ENCODE measurements around the gene METTL2A. TPM values are rescaled to one million over a fixed set of nuclear protein-coding genes. Genes with fewer than 3 reads are reported as not detected.
"Not testable (repeated sequence)": the region's sequence is repeated elsewhere in the genome, so short reads cannot be mapped to it uniquely, and the experiment has no call there.

The METTL2A gene
- total RNA-seq (2014; rRNA removed; shearing (Covaris generic)): 42.3 and 44.3 TPM in 2 replicates
- 22.9 and 23.9 TPM in 2 replicates for polyA plus RNA-seq (2016; fragmentation: Nextera tagmentation; extraction: Ambion mirVana)
- long read RNA-seq, transcript METTL2A-201 (9 exons, 2,537 nt): major isoform, 40 of 60 reads
- long read RNA-seq, transcript METTL2A-202 (8 exons, 1,556 nt): minor isoform, 13 of 60 reads
- long read RNA-seq, partial matches to known transcripts: 2 of 60 reads
- long read RNA-seq, other reads (novel, unspliced or antisense): 5 of 60 reads

- Mint-ChIP-seq H3K27ac (peak within 1 kb of the TSS; percentile 96), H3K4me1 (peaks cover 12% of the 10 kb centered on the region), H3K36me3 (ENCODE audit: low read depth) (peaks cover 31% of the 10 kb centered on the region; the same call in 2 of the 3 replicates), H3K4me3 (peak within 1 kb of the TSS; percentile 98)
- not testable (repeated sequence) for H3K4me1 ChIP-seq (ENCODE audit: insufficient read depth); H3K27me3 Mint-ChIP-seq (ENCODE audit: insufficient read depth, low read depth, poor library complexity); H3F3A ChIP-seq (replicated peaks; ENCODE audit: low read depth); H3K27me3 ChIP-seq (ENCODE audit: insufficient read depth); H3K9me3 Mint-ChIP-seq; H3K9me2 ChIP-seq (ENCODE audit: insufficient read depth); H3K36me3 ChIP-seq (ENCODE audit: insufficient read depth); H4K20me1 ChIP-seq (replicated peaks; ENCODE audit: insufficient read depth)
- peak within 1 kb of the TSS; percentile 94 for H3K27ac ChIP-seq (ENCODE audit: low read depth)
- peak within 1 kb of the TSS; percentile 95 for H2AFZ ChIP-seq
- H3K79me2 ChIP-seq (replicated peaks; ENCODE audit: insufficient read depth): peaks cover 27% of the 10 kb centered on the region
- ATAC-seq: peak; percentile 93
- H3K4me2 ChIP-seq: peak within 1 kb of the TSS; percentile 96
- peak; percentile 97 for DNase-seq (ENCODE audit: low spot score)
- H3K4me3 ChIP-seq: peak within 1 kb of the TSS; percentile 88
- peak; percentile 78 for TF ChIP-seq ETS1 (IDR thresholded peaks at IDR 0.05)
- peak; percentile 83 for TF ChIP-seq POLR2AphosphoS5 (IDR thresholded peaks at IDR 0.05; ENCODE audit: low read depth)
- peak; percentile 12 to 36; a peak in 3 of 4 replicates for TF ChIP-seq CTCF (conservative IDR thresholded peaks at IDR 0.05; ENCODE audit: low read depth in 2 of 2)
- peak; percentile 48 for TF ChIP-seq CREB1 (CRISPR knock-in tag; IDR thresholded peaks at IDR 0.05; ENCODE audit: low read depth)
These were observed at the start of gene METTL2A for GRCh38 chr17:62423647-62424461. Gene METTL2A, plus strand, starts transcription at chr17:62423897. Its CDS starts 6 bp downstream, at chr17:62423903.

- ATAC-seq (no peak), DNase-seq (ENCODE audit: low spot score) (no peak)
- Mint-ChIP-seq H3K27ac (no peak within 1 kb of the TSS), H3K36me3 (ENCODE audit: low read depth) (no peaks in the 10 kb centered on the region), H3K27me3 (ENCODE audit: insufficient read depth, low read depth, poor library complexity) (peaks cover 2% of the 10 kb centered on the region), H3K4me1 (no peaks in the 10 kb centered on the region), H3K4me3 (no peak within 1 kb of the TSS), H3K9me3 (no peaks in the 10 kb centered on the region)
- H3K9me2 ChIP-seq (ENCODE audit: insufficient read depth): no peaks in the 10 kb centered on the region
- no peak within 1 kb of the TSS for H3K27ac ChIP-seq (ENCODE audit: low read depth)
- H3K4me1 ChIP-seq (ENCODE audit: insufficient read depth): no peaks in the 10 kb centered on the region
- no peaks in the 10 kb centered on the region for H3K36me3 ChIP-seq (ENCODE audit: insufficient read depth)
- no peak within 1 kb of the TSS for H3K4me2 ChIP-seq
- no peaks in the 10 kb centered on the region for H3K79me2 ChIP-seq (replicated peaks; ENCODE audit: insufficient read depth)
- H3F3A ChIP-seq (replicated peaks; ENCODE audit: low read depth): no peaks in the 10 kb centered on the region
- no peak within 1 kb of the TSS for H3K4me3 ChIP-seq
- H2AFZ ChIP-seq: peak within 1 kb of the TSS; percentile 1
- no peaks in the 10 kb centered on the region for H3K27me3 ChIP-seq (ENCODE audit: insufficient read depth)
- no peaks in the 10 kb centered on the region for H4K20me1 ChIP-seq (replicated peaks; ENCODE audit: insufficient read depth)
- TF ChIP-seq NANOG (IDR thresholded peaks at IDR 0.05; ENCODE audit: borderline replicate concordance) (no peak), STAT1 (IDR thresholded peaks at IDR 0.05; ENCODE audit: unreplicated experiment) (no peak), CTCF (conservative IDR thresholded peaks at IDR 0.05; ENCODE audit: low read depth in 2 of 2) (no peak), ZNF331 (CRISPR knock-in tag; IDR thresholded peaks at IDR 0.05; ENCODE audit: low read depth) (no peak), ZNF462 (CRISPR knock-in tag; IDR thresholded peaks at IDR 0.05) (no peak)
These were observed 43.4 kb upstream of the METTL2A start, which contains the start of gene EFCAB3 for GRCh38 chr17:62380253-62380652. Gene EFCAB3, plus strand, starts transcription at chr17:62380553. Its CDS starts 2,427 bp downstream, at chr17:62382980.

Measured in GM23338 (cell line).